ENCODE data around the gene NUDT16.

DNA sequence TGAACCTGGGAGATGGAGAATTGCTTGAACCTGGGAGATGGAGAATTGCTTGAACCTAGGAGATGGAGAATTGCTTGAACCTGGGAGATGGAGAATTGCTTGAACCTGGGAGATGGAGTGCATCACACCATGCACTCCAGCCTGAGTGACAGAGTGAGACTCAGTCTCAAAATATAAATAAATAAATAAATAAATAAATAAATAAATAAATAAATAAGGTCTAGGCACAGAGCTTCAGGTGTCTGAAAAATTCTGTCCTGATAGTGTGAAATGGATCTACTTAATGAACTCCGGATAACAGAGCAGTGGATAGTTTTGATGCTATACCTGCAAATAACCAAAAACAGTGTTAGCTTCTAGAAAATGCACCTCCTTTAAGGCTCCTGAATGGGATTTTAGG is 24.3 kb upstream of the NUDT16 start:
- TF ChIP-seq EZH2 (IDR thresholded peaks at IDR 0.05; ENCODE audit: insufficient read depth, poor library complexity, severe bottlenecking) = no peak
- no peak for TF ChIP-seq EZH2phosphoT487 (IDR thresholded peaks at IDR 0.05; ENCODE audit: insufficient read depth, low read depth)
